ENCODE results near the gene DDX47.

The DDX47 gene

GRCh38 chr12:12877153-12877768 lies 64.1 kb downstream of the DDX47 start:
- DNase-seq, result no peak

- DNase-seq, result no peak
These were observed 64.8 kb downstream of the DDX47 start for GRCh38 chr12:12877781-12878455.

All from NCI-H446 treated with DMSO at 0.1 percent for 48 hours (cell line).